Measurements from ENCODE around the gene CDC14C. TPM values are rescaled to one million over a fixed set of nuclear protein-coding genes. Genes with fewer than 3 reads are reported as not detected.

Gene CDC14C
- total RNA-seq, 1 experiment from 2014 or later = not detected

DNA sequence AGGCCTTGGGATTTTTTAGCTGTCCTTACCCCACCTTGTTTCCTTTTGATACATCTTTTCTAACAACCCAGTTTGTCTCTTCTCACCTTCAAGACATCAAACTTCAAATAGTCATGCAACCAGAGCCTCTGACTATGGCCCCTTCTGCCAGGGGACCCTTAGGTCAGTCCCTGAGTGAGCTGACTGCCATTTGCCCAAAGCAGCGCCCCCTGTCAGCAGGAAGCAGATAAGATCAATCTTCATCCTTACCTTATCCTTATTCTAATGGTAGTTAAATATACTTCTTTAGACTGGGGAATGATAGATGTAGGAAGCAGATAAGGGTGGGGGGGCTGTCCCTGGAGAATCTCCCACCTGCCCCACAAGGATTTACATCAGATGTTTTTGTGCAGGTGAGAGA lies 29.8 kb upstream of the CDC14C start:
- Histone ChIP-seq H3K27me3 (ENCODE audit: insufficient read depth, low read length) (no peaks in the 10 kb centered on the region), H3K4me3 (replicated peaks in 1 of 2; ENCODE audit: low read depth in 1 of 2, low read length in 2 of 2) (no peak overlapping the region), H3K9me2 (ENCODE audit: insufficient read depth) (no peaks in the 10 kb centered on the region), H4K20me1 (ENCODE audit: insufficient read depth) (no peaks in the 10 kb centered on the region), H3K4me1 (ENCODE audit: control insufficient read depth in 1 of 2, insufficient read depth in 2 of 2, low read length in 2 of 2) (no peaks in the 10 kb centered on the region), H2AFZ (ENCODE audit: low read depth, low read length, poor library complexity, severe bottlenecking) (no peak overlapping the region), H3K79me2 (ENCODE audit: insufficient read depth, low read length) (no peaks in the 10 kb centered on the region), H3K27ac (ENCODE audit: low read depth, low read length) (no peak overlapping the region), H3K36me3 (ENCODE audit: control insufficient read depth in 1 of 2, insufficient read depth in 2 of 2, low read length in 2 of 2) (no peaks in the 10 kb centered on the region), H3K9me3 (ENCODE audit: control insufficient read depth in 1 of 2, insufficient read depth in 1 of 2, low read depth in 1 of 2, low read length in 2 of 2) (peaks cover 8% of the 10 kb centered on the region in 2 experiments; a peak in 2 of 4 replicates), H3K4me2 (ENCODE audit: low read length) (no peak overlapping the region), H3K9ac (ENCODE audit: low read length) (no peak overlapping the region)
- ChIA-PET CTCF (no interaction called here), POLR2A (no interaction called here), RAD21 (ENCODE audit: low non-redundant PET in 1 of 2, low total read pairs in 2 of 2, uncharacterized antibody in 2 of 2, unreplicated experiment in 2 of 2) (no interaction called here)
- no TSS peak for BruUV-seq (replicated peaks)
- ATAC-seq (no peak), DNase-seq (ENCODE audit: low read depth, low spot score) (no peak)
- no peak for TF ChIP-seq ATF3 (IDR thresholded peaks at IDR 0.05)
- no peak for TF ChIP-seq CEBPB (IDR thresholded peaks at IDR 0.05; ENCODE audit: low read depth)
- no peak for TF ChIP-seq SP1 (IDR thresholded peaks at IDR 0.05; ENCODE audit: low read depth)
- TF ChIP-seq MAX (IDR thresholded peaks at IDR 0.05) = no peak
- no peak for TF ChIP-seq ZBTB33 (IDR thresholded peaks at IDR 0.05; ENCODE audit: extremely low read depth, insufficient replicate concordance, low read length)
- TF ChIP-seq SRF (IDR thresholded peaks at IDR 0.05; ENCODE audit: low read depth) = no peak
- TF ChIP-seq YY1 (IDR thresholded peaks at IDR 0.05; ENCODE audit: extremely low read depth, insufficient replicate concordance, low read depth, low read length) = no peak
- no peak for TF ChIP-seq TCF7L2 (IDR thresholded peaks at IDR 0.05; ENCODE audit: borderline replicate concordance, extremely low read depth, insufficient read depth, insufficient read length)
- TF ChIP-seq POLR2AphosphoS5 (IDR thresholded peaks at IDR 0.05; ENCODE audit: low read depth, low read length) = no peak
- TF ChIP-seq REST (IDR thresholded peaks at IDR 0.05; ENCODE audit: low read depth) = no peak
- TF ChIP-seq, protein P1, sequence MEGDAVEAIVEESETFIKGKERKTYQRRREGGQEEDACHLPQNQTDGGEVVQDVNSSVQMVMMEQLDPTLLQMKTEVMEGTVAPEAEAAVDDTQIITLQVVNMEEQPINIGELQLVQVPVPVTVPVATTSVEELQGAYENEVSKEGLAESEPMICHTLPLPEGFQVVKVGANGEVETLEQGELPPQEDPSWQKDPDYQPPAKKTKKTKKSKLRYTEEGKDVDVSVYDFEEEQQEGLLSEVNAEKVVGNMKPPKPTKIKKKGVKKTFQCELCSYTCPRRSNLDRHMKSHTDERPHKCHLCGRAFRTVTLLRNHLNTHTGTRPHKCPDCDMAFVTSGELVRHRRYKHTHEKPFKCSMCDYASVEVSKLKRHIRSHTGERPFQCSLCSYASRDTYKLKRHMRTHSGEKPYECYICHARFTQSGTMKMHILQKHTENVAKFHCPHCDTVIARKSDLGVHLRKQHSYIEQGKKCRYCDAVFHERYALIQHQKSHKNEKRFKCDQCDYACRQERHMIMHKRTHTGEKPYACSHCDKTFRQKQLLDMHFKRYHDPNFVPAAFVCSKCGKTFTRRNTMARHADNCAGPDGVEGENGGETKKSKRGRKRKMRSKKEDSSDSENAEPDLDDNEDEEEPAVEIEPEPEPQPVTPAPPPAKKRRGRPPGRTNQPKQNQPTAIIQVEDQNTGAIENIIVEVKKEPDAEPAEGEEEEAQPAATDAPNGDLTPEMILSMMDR (IDR thresholded peaks at IDR 0.05 in 2 of 3, conservative IDR thresholded peaks at IDR 0.05 in 1 of 3; ENCODE audit: borderline replicate concordance in 1 of 3, insufficient read depth in 1 of 3, low read depth in 2 of 3, low read length in 2 of 3) = no peak
- no peak for TF ChIP-seq RAD21 (IDR thresholded peaks at IDR 0.05; ENCODE audit: low read depth)
- no peak for TF ChIP-seq EZH2phosphoT487 (IDR thresholded peaks at IDR 0.05; ENCODE audit: borderline replicate concordance)
- TF ChIP-seq POLR2A (IDR thresholded peaks at IDR 0.05; ENCODE audit: borderline replicate concordance, extremely low read depth, insufficient read depth, insufficient read length) = no peak
- TF ChIP-seq CBX3 (IDR thresholded peaks at IDR 0.05; ENCODE audit: low read depth) = no peak
- TF ChIP-seq EGR1 (IDR thresholded peaks at IDR 0.05; ENCODE audit: low read depth) = no peak
- no peak for TF ChIP-seq ELF1 (IDR thresholded peaks at IDR 0.05; ENCODE audit: borderline replicate concordance, low read depth)
- intact Hi-C loops (cut with micrococcal nuclease) = no loop called here
